Stimulated activated naive B cell treated with anti-CD40 and anti-IgM and Interleukin-4, amounts not matched to agents 10 μg/mL and 1 μg/mL and 100 μg/mL, for 72 hours (primary cell): Measurements from ENCODE around the gene GET4.
"Not testable (repeated sequence)": the region's sequence is repeated elsewhere in the genome, so short reads cannot be mapped to it uniquely, and the experiment has no call there.

Source experiments
- ATAC-seq, 2 donors: fragments of 150-1000 bp; cut with Tn5 transposase; replicated peaks; 2 replicates each; pipeline ENCODE4 v1.10.0; 2021; ENCODE audit warnings: moderate library complexity in 1 of 2
- DNase-seq: peaks from one replicate; pipeline ENCODE4 v3.0.0; 2021
- H3K27ac Mint-ChIP-seq: one replicate; pipeline ENCODE4 v1.8.0; 2022; ENCODE audit warnings: mild to moderate bottlenecking, mixed read lengths
- H3K27me3 Mint-ChIP-seq, 2 donors: one replicate each; pipeline ENCODE4 v1.8.0; 2022; ENCODE audit warnings: mixed read lengths in 2 of 2
- H3K36me3 Mint-ChIP-seq, 2 donors: one replicate each; pipeline ENCODE4 v1.8.0; 2022; ENCODE audit warnings: mixed read lengths in 2 of 2, mild to moderate bottlenecking in 1 of 2
- H3K4me1 Mint-ChIP-seq, 2 donors: one replicate each; pipeline ENCODE4 v1.8.0; 2022; ENCODE audit warnings: mixed read lengths in 2 of 2, mild to moderate bottlenecking in 1 of 2
- H3K4me3 Mint-ChIP-seq, 2 donors: one replicate each; pipeline ENCODE4 v1.8.0; 2022; ENCODE audit warnings: mild to moderate bottlenecking in 2 of 2, mixed read lengths in 2 of 2, moderate library complexity in 1 of 2
- H3K9me3 Mint-ChIP-seq, 2 donors: one replicate each; pipeline ENCODE4 v1.8.0; 2022; ENCODE audit warnings: mixed read lengths in 2 of 2, mild to moderate bottlenecking in 1 of 2

GET4 gene

DNA sequence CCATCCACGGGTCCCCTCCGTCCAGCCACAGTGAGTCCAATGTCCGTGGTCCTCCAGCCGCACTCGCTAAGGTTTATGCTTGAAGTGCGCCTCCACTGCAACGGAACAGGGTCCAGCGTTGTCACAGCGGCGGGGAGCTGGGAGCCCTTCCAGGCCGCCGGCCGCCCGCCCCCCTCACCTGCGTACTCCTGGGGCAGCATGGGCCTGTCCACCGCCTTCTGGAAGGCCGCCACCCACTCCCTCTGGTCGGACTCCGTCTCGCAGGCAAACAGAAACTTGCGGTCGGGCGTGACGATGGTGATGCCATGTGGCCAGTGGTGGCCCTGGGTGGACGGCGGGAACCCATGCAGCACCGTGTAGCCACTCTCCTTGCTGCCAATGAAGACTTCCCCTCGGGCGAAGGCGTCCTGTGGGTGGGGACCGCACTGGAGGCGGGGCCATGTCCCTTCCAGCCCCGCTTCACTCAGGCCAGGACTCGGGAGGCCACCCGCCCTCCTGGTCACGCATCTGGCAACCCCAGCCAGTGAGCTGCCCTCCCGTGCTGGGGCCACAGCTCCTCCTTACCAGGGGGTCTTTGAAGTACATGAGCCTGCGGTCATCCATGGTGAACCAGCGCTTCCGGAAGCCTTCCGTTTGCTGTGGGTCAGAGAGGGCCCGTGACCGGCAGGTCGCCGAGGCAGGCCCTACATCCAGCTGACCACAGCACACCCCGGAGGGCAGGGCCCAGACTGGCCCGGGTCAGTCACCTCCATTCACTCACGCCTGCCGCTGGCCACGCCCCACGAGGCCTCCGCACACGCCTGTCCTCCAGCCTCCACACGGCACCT is 22.7 kb downstream of the GET4 start:
- ATAC-seq = no peak
- Mint-ChIP-seq H3K4me3 (peak overlapping the region; percentile 25 to 36), H3K27me3 (peaks cover 9 to 11% of the 10 kb centered on the region in 2 donors), H3K9me3 (no peaks in the 10 kb centered on the region), H3K27ac (no peak overlapping the region), H3K4me1 (peaks cover 0 to 6% of the 10 kb centered on the region in 2 donors), H3K36me3 (peaks cover 51 to 68% of the 10 kb centered on the region in 2 donors)
- DNase-seq = no peak

DNA sequence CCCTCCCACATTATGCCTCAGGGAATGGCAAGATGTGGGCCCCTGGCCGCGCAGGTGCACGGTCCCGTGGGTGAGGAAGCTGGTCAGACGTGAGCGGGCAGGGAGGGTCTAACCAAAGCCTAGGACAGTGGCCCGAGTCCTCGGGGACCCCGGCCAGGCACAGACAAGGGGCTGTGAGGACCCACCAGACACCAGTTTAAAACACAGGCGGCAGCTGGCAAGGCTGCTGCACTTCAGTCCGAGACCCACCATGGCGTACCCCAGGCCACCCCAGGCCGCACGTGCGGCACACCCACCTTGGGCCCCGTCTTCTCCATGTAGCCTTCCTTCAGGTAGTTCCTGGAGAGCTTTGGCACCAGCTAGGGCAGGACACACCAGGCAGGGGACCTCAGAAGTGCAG is 23.5 kb downstream of the GET4 start:
- no peaks in the 10 kb centered on the region for H3K9me3 Mint-ChIP-seq
- DNase-seq (no peak), ATAC-seq (no peak)
- peaks cover 46 to 62% of the 10 kb centered on the region in 2 donors for H3K36me3 Mint-ChIP-seq
- peaks cover 9 to 11% of the 10 kb centered on the region in 2 donors for H3K27me3 Mint-ChIP-seq
- H3K4me1 Mint-ChIP-seq = peaks cover 0 to 6% of the 10 kb centered on the region in 2 donors
- H3K4me3 Mint-ChIP-seq = peak overlapping the region in 1 of 2 donors; percentile 36
- no peak overlapping the region for H3K27ac Mint-ChIP-seq

DNA sequence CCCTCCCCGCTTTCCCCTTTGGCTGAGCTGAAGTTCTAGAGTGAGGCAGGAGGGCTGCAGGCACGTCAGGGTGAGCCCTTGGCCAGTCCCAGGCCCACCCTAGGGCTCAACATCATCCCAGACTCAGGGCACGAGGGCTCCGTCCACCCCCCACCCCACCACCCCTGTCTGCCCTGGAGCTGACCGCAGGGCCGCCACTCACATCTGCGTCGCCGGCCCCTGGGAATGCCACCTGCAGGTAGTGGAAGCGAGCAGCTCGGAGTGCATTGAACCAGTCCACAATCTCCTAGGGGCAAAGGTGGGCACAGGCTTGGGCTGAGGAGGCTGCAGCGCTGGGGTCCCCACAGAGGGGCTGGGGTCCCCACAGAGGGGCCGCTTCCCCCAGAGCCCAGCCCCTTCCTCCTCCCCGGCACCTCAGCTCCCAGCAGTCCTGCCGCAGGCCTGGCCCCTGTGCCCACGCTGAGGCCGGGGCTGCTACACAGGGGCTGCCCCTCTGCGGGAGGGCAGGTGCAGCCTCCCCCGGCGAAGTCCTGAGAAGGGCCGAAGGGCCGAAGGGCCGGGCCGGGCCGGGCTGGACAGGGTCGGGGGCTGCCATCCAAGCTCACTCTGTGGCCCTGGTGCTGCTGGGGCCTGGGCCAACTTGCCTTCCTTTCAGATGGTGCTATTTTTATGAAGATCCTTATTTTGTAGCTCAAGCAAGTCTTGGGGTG is 24.1 kb downstream of the GET4 start:
- H3K9me3 Mint-ChIP-seq = no peaks in the 10 kb centered on the region
- H3K27me3 Mint-ChIP-seq = peaks cover 9 to 11% of the 10 kb centered on the region in 2 donors
- ATAC-seq (no peak), DNase-seq (no peak)
- peaks cover 41 to 57% of the 10 kb centered on the region in 2 donors for H3K36me3 Mint-ChIP-seq
- H3K4me3 Mint-ChIP-seq = no peak overlapping the region
- peak overlapping the region; percentile 81 for H3K27ac Mint-ChIP-seq
- peaks cover 0 to 6% of the 10 kb centered on the region in 2 donors for H3K4me1 Mint-ChIP-seq

GRCh38 chr7:901041-901387 is 24.7 kb downstream of the GET4 start:
- peaks cover 0 to 6% of the 10 kb centered on the region in 2 donors for H3K4me1 Mint-ChIP-seq
- peak; percentile 6 to 7 for ATAC-seq
- peaks cover 36 to 52% of the 10 kb centered on the region in 2 donors for H3K36me3 Mint-ChIP-seq
- no peak overlapping the region for H3K4me3 Mint-ChIP-seq
- H3K9me3 Mint-ChIP-seq = no peaks in the 10 kb centered on the region
- peaks cover 9 to 11% of the 10 kb centered on the region in 2 donors for H3K27me3 Mint-ChIP-seq
- peak overlapping the region; percentile 31 for H3K27ac Mint-ChIP-seq
- no peak for DNase-seq

DNA sequence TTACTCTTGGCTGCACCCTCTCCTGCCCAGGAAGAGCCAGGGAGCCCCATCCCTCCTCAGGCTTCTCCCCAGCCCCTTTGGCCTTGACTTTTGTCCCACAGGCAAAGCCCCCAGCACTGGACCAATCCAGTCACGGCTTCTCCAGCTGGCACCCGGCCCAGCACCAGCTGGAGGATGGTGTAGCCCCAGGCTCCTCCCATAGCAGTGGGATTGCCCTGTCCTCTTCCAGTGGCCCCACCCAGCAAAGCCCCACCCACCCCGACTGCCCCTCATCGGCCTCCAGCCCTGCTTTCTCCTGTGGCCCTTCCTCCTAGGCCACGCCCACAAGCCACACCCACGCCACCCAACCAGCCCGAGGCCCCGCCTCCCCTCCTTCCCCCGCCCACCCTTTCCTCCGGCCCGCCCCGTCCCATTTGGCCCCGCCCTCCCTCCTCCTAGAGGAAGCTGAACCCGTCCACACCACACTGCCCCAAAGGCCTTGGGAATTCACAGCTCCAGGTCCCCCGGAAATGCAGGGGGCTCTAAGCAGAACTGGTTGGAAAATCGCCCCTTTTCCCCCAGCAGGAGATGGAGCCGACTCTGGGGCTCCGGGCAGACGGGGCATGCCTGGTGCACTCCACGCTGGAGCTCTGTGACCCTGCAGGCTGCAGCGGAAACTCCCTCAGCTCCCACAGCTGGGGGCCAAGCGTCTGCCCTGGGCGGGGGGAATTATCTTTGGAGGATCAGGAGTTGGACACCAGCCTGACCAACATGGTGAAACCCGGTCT is 25.2 kb downstream of the GET4 start:
- H3K4me3 Mint-ChIP-seq = no peak overlapping the region
- ATAC-seq (peak; percentile 45 to 54), DNase-seq (no peak)
- H3K36me3 Mint-ChIP-seq = peaks cover 33 to 46% of the 10 kb centered on the region in 2 donors
- H3K4me1 Mint-ChIP-seq = peaks cover 0 to 6% of the 10 kb centered on the region in 2 donors
- no peaks in the 10 kb centered on the region for H3K9me3 Mint-ChIP-seq
- H3K27ac Mint-ChIP-seq = no peak overlapping the region
- peaks cover 9 to 11% of the 10 kb centered on the region in 2 donors for H3K27me3 Mint-ChIP-seq

DNA sequence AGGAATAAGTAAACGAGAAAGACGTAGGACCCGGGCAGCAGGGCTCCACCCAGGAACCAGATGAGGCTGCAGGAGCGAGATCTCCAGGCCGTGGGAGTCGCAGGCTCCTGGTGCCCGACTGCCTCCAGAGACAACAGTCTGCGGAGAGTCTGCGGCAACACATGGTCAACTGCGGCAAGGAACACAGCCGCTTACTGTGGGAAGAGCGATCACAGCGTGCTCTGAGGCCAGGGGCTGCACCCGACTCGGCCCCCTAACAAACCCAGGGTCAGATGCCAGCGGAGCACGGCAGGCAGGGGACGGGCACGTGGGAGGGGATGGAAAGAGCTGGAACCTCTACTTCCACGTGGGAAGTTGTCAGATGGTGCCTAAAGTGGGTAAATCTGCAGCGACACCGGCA is 26.6 kb downstream of the GET4 start:
- H3K4me3 Mint-ChIP-seq = no peak overlapping the region
- H3K27me3 Mint-ChIP-seq = peaks cover 9 to 11% of the 10 kb centered on the region in 2 donors
- no peak for ATAC-seq
- H3K36me3 Mint-ChIP-seq = peaks cover 27 to 36% of the 10 kb centered on the region in 2 donors
- peaks cover 0 to 6% of the 10 kb centered on the region in 2 donors for H3K4me1 Mint-ChIP-seq
- DNase-seq = no peak
- H3K9me3 Mint-ChIP-seq = no peaks in the 10 kb centered on the region
- no peak overlapping the region for H3K27ac Mint-ChIP-seq

GRCh38 chr7:903921-904755 is 27.8 kb downstream of the GET4 start:
- no peak for ATAC-seq
- H3K27me3 Mint-ChIP-seq = peaks cover 9 to 11% of the 10 kb centered on the region in 2 donors
- H3K27ac Mint-ChIP-seq = peak overlapping the region; percentile 20
- peaks cover 0 to 6% of the 10 kb centered on the region in 2 donors for H3K4me1 Mint-ChIP-seq
- H3K36me3 Mint-ChIP-seq = peaks cover 20 to 31% of the 10 kb centered on the region in 2 donors
- no peak for DNase-seq
- H3K4me3 Mint-ChIP-seq = no peak overlapping the region
- H3K9me3 Mint-ChIP-seq = no peaks in the 10 kb centered on the region

GRCh38 chr7:904847-905246 is 28.5 kb downstream of the GET4 start:
- peaks cover 3 to 8% of the 10 kb centered on the region in 2 donors for H3K4me1 Mint-ChIP-seq
- H3K27me3 Mint-ChIP-seq = peaks cover 9 to 11% of the 10 kb centered on the region in 2 donors
- no peak for DNase-seq
- H3K9me3 Mint-ChIP-seq = no peaks in the 10 kb centered on the region
- H3K36me3 Mint-ChIP-seq = peaks cover 14 to 24% of the 10 kb centered on the region in 2 donors
- ATAC-seq = no peak
- no peak overlapping the region for H3K4me3 Mint-ChIP-seq
- H3K27ac Mint-ChIP-seq = no peak overlapping the region

DNA sequence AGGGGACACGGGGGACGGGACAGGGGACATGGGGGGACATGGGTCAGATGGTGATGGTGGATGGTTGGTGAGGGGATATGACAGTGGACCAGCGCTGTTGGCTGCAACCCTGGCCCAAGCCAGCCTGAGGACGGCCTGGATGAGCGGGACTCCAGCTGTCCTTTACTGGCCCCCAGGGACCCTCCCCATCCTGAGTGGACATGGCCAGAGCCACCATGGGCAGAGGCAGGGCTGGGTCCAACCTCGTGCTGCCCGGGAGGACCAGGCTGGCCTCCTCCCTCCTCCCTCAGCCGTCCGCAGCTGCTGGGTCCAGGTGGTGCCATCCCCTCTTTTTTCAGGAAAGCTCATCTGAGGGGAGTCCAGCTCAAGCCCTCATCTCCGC is 30.4 kb downstream of the GET4 start:
- no peak overlapping the region for H3K4me3 Mint-ChIP-seq
- H3K4me1 Mint-ChIP-seq = peaks cover 11 to 15% of the 10 kb centered on the region in 2 donors
- peak in 1 of 2 donors; percentile 37 for ATAC-seq
- no peak for DNase-seq
- no peak overlapping the region for H3K27ac Mint-ChIP-seq
- H3K9me3 Mint-ChIP-seq = no peaks in the 10 kb centered on the region
- peaks cover 9 to 19% of the 10 kb centered on the region in 2 donors for H3K36me3 Mint-ChIP-seq
- peaks cover 9 to 11% of the 10 kb centered on the region in 2 donors for H3K27me3 Mint-ChIP-seq

DNA sequence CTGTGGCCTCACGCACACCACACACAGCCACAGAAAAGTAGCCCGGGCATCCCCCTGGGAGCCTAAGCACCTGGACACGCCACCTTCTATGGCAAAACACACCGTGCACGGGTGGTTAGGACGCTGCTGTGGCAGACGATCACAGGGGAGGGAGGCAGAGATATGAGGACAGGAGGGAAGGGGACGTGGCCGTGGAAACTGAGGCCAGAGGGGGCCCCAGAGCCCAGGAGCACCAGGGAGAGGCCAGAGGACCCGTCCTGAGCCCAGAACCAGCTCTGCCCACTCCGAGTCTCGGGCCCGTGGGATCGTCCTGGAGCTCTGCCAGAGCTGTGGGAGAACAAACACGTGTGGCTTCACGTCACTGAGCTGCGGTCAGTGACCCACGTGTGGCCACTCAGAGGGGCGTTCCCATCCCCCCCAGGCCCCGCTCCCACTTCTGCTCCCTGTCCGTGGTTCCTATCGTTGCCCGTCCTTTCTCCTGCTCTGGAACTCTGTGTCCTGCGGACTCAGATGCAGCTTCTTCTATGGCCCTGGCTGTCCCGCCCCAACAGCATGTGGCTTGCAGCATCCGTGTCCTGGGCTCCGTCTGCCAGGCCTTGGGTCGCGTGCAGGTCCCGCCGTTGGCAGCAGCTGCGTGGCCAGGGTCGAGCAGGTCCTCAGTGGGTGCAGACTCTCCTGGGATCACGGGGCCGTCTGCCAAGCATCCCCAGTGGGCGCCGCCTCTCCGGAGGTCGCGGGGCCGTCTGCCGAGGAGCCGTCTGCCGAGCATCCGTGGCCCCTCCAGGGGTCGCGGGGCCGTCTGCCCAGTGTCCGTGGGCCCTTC is 31.0 kb downstream of the GET4 start:
- peak in 1 of 2 donors; percentile 51 for ATAC-seq
- no peak overlapping the region for H3K27ac Mint-ChIP-seq
- peaks cover 7 to 8% of the 10 kb centered on the region in 2 donors for H3K27me3 Mint-ChIP-seq
- H3K36me3 Mint-ChIP-seq = peaks cover 9 to 18% of the 10 kb centered on the region in 2 donors
- peaks cover 11 to 15% of the 10 kb centered on the region in 2 donors for H3K4me1 Mint-ChIP-seq
- H3K4me3 Mint-ChIP-seq = no peak overlapping the region
- no peak for DNase-seq
- no peaks in the 10 kb centered on the region for H3K9me3 Mint-ChIP-seq

- Mint-ChIP-seq H3K27me3 (peaks cover 0 to 1% of the 10 kb centered on the region in 2 donors), H3K36me3 (peaks cover 2 to 10% of the 10 kb centered on the region in 2 donors), H3K4me3 (no peak overlapping the region), H3K4me1 (peaks cover 15% of the 10 kb centered on the region in 2 donors), H3K9me3 (no peaks in the 10 kb centered on the region), H3K27ac (no peak overlapping the region)
- DNase-seq (no peak), ATAC-seq (no peak)
Observed at GRCh38 chr7:908159-908581, 31.8 kb downstream of the GET4 start.

DNA sequence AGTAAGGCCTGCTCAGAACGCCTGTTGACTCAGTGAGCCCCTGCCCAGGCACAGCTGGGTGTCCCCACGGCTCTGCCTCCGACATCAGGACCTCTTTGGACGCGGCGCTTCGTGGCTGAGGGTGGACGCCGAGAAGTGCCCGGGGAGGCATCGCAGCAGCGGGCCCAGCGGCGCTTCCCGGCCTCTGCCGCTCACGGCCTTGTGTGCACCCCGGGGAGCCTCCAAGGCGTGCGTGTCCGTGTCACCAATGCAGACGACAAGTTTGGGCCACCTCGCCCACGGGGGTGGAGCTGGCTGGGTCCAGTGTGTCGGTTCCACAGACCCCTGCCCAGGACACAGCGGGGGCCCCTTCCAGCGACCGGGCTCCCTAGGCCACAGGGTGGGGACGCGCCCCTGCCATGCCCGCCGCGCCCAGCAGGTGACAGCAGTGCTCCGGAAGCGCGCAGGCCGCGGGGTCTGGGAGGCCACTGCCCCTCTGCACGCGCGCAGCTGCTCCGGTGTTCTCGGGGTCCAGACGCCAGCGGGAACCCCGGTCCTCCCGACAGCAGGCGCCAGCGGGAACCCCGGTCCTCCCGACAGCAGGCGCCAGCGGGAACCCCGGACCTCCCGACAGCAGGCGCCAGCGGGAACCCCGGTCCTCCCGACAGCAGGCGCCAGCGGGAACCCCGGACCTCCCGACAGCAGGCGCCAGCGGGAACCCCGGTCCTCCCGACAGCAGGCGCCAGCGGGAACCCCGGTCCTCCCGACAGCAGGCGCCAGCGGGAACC is 32.4 kb downstream of the GET4 start:
- DNase-seq = peak; percentile 70
- H3K9me3 Mint-ChIP-seq, H3K27me3 Mint-ChIP-seq, H3K27ac Mint-ChIP-seq: not testable (repeated sequence)
- peaks cover 15% of the 10 kb centered on the region in 2 donors for H3K4me1 Mint-ChIP-seq
- peak; percentile 61 to 82 for ATAC-seq
- peak overlapping the region in 1 of 2 donors; percentile 36 for H3K4me3 Mint-ChIP-seq
- H3K36me3 Mint-ChIP-seq = peaks cover 1 to 12% of the 10 kb centered on the region in 2 donors
